Liver (tissue), 9 donors: ENCODE measurements around the gene PDLIM4. TPM values are rescaled to one million over a fixed set of nuclear protein-coding genes. Genes with fewer than 3 reads are reported as not detected.

Experiments
- DNase-seq: peaks from one replicate; pipeline ENCODE4 v3.0.0-alpha.2; 2017; ENCODE audit warnings: low spot score
- H3K27ac ChIP-seq, 2 donors: one replicate each; pipeline ENCODE4 v1.7.0; 2013; ENCODE audit warnings: inconsistent platforms in 2 of 2, low read length in 2 of 2, control low read depth in 1 of 2, low read depth in 1 of 2, mild to moderate bottlenecking in 1 of 2
- H3K27me3 ChIP-seq, 4 donors: one replicate each; pipeline versions ENCODE4 v1.6.1 to v1.7.0; 2013; ENCODE audit warnings: low read length in 3 of 4, inconsistent platforms in 1 of 4, mild to moderate bottlenecking in 1 of 4, moderate library complexity in 1 of 4; ENCODE audit not compliant: control insufficient read depth in 4 of 4, insufficient read depth in 4 of 4
- H3K36me3 ChIP-seq, 4 donors: one replicate each; pipeline versions ENCODE4 v1.6.1 to v1.7.0; 2013; ENCODE audit warnings: low read length in 3 of 4, mild to moderate bottlenecking in 3 of 4, low read depth in 1 of 4, moderate library complexity in 1 of 4; ENCODE audit not compliant: control insufficient read depth in 4 of 4, insufficient read depth in 3 of 4
- H3K4me1 ChIP-seq, 4 donors: one replicate each; pipeline versions ENCODE4 v1.6.1 to v1.7.0; 2013; ENCODE audit warnings: low read length in 3 of 4, mild to moderate bottlenecking in 3 of 4, moderate library complexity in 1 of 4; ENCODE audit not compliant: control insufficient read depth in 4 of 4, insufficient read depth in 4 of 4
- H3K4me3 ChIP-seq, 3 donors: one replicate each; pipeline versions ENCODE4 v1.6.1 to v1.7.0; 2013; ENCODE audit warnings: low read length in 3 of 3, control low read depth in 1 of 3, low read depth in 1 of 3, mild to moderate bottlenecking in 1 of 3
- H3K9ac ChIP-seq, 2 donors: one replicate each; pipeline ENCODE4 v1.7.0; 2013; ENCODE audit warnings: low read length in 2 of 2, mild to moderate bottlenecking in 2 of 2, moderate library complexity in 2 of 2, control low read depth in 1 of 2, low read depth in 1 of 2
- H3K9me3 ChIP-seq, 4 donors: one replicate each; pipeline versions ENCODE4 v1.6.1 to v1.7.0; 2013; ENCODE audit warnings: low read length in 3 of 4; ENCODE audit not compliant: control insufficient read depth in 4 of 4
- EGR1 ChIP-seq, 2 donors: IDR thresholded peaks; 2 replicates each; pipeline ENCODE4 v1.6.1; 2016 to 2018; ENCODE audit warnings: antibody characterized with exemption in 2 of 2, low read depth in 2 of 2
- FOXA1 ChIP-seq: IDR thresholded peaks from 2 replicates; pipeline ENCODE4 v1.6.1; 2016; ENCODE audit warnings: antibody characterized with exemption
- FOXA2 ChIP-seq: IDR thresholded peaks from 2 replicates; pipeline ENCODE4 v1.6.1; 2016; ENCODE audit warnings: antibody characterized with exemption
- GABPA ChIP-seq, 2 donors: IDR thresholded peaks in 1 of 2; conservative IDR thresholded peaks in 1 of 2; 2 replicates each; pipeline ENCODE4 v1.6.1; 2016; ENCODE audit warnings: antibody characterized with exemption in 2 of 2, mild to moderate bottlenecking in 1 of 2, moderate library complexity in 1 of 2
- HNF4A ChIP-seq, 2 donors: conservative IDR thresholded peaks; 2 replicates each; pipeline ENCODE4 v1.6.1; 2016; ENCODE audit warnings: antibody characterized with exemption in 2 of 2, mild to moderate bottlenecking in 2 of 2
- HNF4G ChIP-seq: IDR thresholded peaks from 2 replicates; pipeline ENCODE4 v1.6.1; 2016; ENCODE audit warnings: antibody characterized with exemption
- NR2F2 ChIP-seq: IDR thresholded peaks from 2 replicates; pipeline ENCODE4 v1.6.1; 2016; ENCODE audit warnings: antibody characterized with exemption
- RAD21 ChIP-seq, 2 donors: IDR thresholded peaks; 2 replicates each; pipeline ENCODE4 v1.6.1; 2016; ENCODE audit warnings: antibody characterized with exemption in 2 of 2, mild to moderate bottlenecking in 2 of 2
- RXRA ChIP-seq, 2 donors: IDR thresholded peaks; 2 replicates each; pipeline ENCODE4 v1.6.1; 2017 to 2018; ENCODE audit warnings: antibody characterized with exemption in 2 of 2, mild to moderate bottlenecking in 1 of 2
- SP1 ChIP-seq: IDR thresholded peaks from 2 replicates; pipeline ENCODE4 v1.6.1; 2018; ENCODE audit warnings: antibody characterized with exemption, mild to moderate bottlenecking
- TAF1 ChIP-seq: conservative IDR thresholded peaks from 2 replicates; pipeline ENCODE4 v1.6.1; 2016; ENCODE audit warnings: antibody characterized with exemption, mild to moderate bottlenecking
- YY1 ChIP-seq: IDR thresholded peaks from 2 replicates; pipeline ENCODE4 v1.6.1; 2016; ENCODE audit warnings: antibody characterized with exemption, mild to moderate bottlenecking
- ZBTB33 ChIP-seq: IDR thresholded peaks from 2 replicates; pipeline ENCODE4 v1.6.1; 2016; ENCODE audit warnings: antibody characterized with exemption
- WGBS: extraction: QIAGEN DNeasy Blood & Tissue Kit; methylation state at CpG from one replicate; pipeline ENCODE4 v1.1.7; 2013; 5-methylcytosine and 5-hydroxymethylcytosine counted together
- polyA plus RNA-seq, 2 donors: library from polyadenylated mRNA; stranded (reverse) in 1 of 2; unstranded in 1 of 2; fragments of 200-250 nt in 1 of 2; fragments of >200 nt in 1 of 2; fragmentation: Nextera tagmentation in 1 of 2; extraction: Ambion mirVana in 1 of 2; gene quantifications; one replicate each; pipeline versions ENCODE4 v1.2.1 to v1.2.3, GENCODE V29; 2013 to 2015
- total RNA-seq, 2 donors: library from RNA; depleted of rRNA; stranded (reverse); fragments of >200 nt; gene quantifications; one replicate each; pipeline ENCODE4 v1.2.3, GENCODE V29; 2014
- TF ChIP-seq, protein P1 (sequence below): fragments of 150-350 bp; IDR thresholded peaks from 2 replicates; pipeline ENCODE4 v1.5.1; 2017; ENCODE audit warnings: improper control_type of control experiment, low read depth, low read length; ENCODE audit not compliant: missing input control
- TF ChIP-seq, protein P2 (sequence below): IDR thresholded peaks from 2 replicates; pipeline ENCODE4 v1.6.1; 2016; ENCODE audit warnings: antibody characterized with exemption
- TF ChIP-seq, protein P3 (sequence below): IDR thresholded peaks from 2 replicates; pipeline ENCODE4 v1.6.1; 2016; ENCODE audit warnings: antibody characterized with exemption, mild to moderate bottlenecking
- TF ChIP-seq, protein P4 (sequence below): IDR thresholded peaks from 2 replicates; pipeline ENCODE4 v1.6.1; 2016; ENCODE audit warnings: antibody characterized with exemption
- donor health status: healthy.
- donor health status: healthy.
- donor health status: healthy.
- donor health status: healthy.
- donor health status: healthy.

PDLIM4 gene
- total and polyA plus RNA-seq, 4 donors, result 0.25 to 0.93 (median 0.65) TPM

GRCh38 chr5:132268769-132269551 lies 11.5 kb downstream of the PDLIM4 start:
- TF ChIP-seq RXRA (IDR thresholded peaks at IDR 0.05) (no peak), HNF4A (conservative IDR thresholded peaks at IDR 0.05) (no peak), FOXA1 (no peak), GABPA (IDR thresholded peaks at IDR 0.05 in 1 of 2, conservative IDR thresholded peaks at IDR 0.05 in 1 of 2) (no peak), HNF4G (no peak), FOXA2 (no peak), RAD21 (IDR thresholded peaks at IDR 0.05) (no peak)
- TF ChIP-seq, protein P1, sequence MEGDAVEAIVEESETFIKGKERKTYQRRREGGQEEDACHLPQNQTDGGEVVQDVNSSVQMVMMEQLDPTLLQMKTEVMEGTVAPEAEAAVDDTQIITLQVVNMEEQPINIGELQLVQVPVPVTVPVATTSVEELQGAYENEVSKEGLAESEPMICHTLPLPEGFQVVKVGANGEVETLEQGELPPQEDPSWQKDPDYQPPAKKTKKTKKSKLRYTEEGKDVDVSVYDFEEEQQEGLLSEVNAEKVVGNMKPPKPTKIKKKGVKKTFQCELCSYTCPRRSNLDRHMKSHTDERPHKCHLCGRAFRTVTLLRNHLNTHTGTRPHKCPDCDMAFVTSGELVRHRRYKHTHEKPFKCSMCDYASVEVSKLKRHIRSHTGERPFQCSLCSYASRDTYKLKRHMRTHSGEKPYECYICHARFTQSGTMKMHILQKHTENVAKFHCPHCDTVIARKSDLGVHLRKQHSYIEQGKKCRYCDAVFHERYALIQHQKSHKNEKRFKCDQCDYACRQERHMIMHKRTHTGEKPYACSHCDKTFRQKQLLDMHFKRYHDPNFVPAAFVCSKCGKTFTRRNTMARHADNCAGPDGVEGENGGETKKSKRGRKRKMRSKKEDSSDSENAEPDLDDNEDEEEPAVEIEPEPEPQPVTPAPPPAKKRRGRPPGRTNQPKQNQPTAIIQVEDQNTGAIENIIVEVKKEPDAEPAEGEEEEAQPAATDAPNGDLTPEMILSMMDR, result no peak
- TF ChIP-seq, protein P2, sequence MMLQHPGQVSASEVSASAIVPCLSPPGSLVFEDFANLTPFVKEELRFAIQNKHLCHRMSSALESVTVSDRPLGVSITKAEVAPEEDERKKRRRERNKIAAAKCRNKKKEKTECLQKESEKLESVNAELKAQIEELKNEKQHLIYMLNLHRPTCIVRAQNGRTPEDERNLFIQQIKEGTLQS, result no peak
- Histone ChIP-seq H3K27me3 (no peaks in the 10 kb centered on the region), H3K27ac (no peak overlapping the region), H3K9me3 (no peaks in the 10 kb centered on the region), H3K36me3 (no peaks in the 10 kb centered on the region), H3K9ac (no peak overlapping the region), H3K4me1 (peaks cover 0 to 11% (median 0%) of the 10 kb centered on the region in 4 donors), H3K4me3 (no peak overlapping the region)
- DNase-seq, result peak; percentile 24
- 92% methylated on average over 8 of the region's 8 CpGs for WGBS

DNA sequence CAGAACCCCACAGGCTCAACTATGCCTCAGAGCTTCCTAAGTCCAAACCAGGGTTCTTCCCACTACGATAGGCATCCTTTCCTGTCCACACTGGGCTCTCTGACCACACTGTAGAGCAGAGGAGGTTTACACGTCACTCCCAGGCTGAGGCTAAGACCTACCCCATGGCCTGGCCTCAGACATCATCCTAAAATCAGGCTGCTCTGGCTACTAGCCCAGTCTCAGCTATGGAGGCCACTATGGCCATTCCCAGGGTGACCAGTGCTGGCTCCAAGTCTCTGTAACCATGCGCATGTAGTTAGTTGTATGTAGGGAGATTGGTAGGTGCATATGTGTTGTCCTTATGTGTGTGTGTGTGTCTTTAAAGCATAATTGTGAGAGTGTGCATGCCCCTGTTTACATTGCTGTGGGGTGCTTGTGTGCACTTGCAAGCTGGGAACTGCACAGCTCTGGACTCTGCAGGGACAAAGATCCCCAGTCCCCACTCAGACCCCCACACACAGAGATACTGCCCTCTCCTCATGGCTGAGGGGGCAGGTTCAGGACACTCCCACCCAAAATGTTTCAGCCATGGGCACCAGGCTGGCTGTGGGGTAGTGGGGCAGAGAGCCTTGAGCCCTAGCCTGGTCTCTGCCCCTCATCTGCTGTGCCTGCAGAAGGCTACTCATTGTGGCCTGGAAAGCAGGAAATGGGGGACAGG lies 12.3 kb downstream of the PDLIM4 start:
- no peak overlapping the region for H3K27ac ChIP-seq
- no peak overlapping the region for H3K4me3 ChIP-seq
- no peak for TF ChIP-seq YY1
- no peak for TF ChIP-seq TAF1
- TF ChIP-seq FOXA2, result no peak
- no peak for TF ChIP-seq SP1
- TF ChIP-seq NR2F2, result no peak
- TF ChIP-seq, protein P3, sequence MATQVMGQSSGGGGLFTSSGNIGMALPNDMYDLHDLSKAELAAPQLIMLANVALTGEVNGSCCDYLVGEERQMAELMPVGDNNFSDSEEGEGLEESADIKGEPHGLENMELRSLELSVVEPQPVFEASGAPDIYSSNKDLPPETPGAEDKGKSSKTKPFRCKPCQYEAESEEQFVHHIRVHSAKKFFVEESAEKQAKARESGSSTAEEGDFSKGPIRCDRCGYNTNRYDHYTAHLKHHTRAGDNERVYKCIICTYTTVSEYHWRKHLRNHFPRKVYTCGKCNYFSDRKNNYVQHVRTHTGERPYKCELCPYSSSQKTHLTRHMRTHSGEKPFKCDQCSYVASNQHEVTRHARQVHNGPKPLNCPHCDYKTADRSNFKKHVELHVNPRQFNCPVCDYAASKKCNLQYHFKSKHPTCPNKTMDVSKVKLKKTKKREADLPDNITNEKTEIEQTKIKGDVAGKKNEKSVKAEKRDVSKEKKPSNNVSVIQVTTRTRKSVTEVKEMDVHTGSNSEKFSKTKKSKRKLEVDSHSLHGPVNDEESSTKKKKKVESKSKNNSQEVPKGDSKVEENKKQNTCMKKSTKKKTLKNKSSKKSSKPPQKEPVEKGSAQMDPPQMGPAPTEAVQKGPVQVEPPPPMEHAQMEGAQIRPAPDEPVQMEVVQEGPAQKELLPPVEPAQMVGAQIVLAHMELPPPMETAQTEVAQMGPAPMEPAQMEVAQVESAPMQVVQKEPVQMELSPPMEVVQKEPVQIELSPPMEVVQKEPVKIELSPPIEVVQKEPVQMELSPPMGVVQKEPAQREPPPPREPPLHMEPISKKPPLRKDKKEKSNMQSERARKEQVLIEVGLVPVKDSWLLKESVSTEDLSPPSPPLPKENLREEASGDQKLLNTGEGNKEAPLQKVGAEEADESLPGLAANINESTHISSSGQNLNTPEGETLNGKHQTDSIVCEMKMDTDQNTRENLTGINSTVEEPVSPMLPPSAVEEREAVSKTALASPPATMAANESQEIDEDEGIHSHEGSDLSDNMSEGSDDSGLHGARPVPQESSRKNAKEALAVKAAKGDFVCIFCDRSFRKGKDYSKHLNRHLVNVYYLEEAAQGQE, result no peak
- TF ChIP-seq GABPA (IDR thresholded peaks at IDR 0.05 in 1 of 2, conservative IDR thresholded peaks at IDR 0.05 in 1 of 2), result no peak
- TF ChIP-seq, protein P1, result no peak
- TF ChIP-seq EGR1 (IDR thresholded peaks at IDR 0.05; ENCODE audit: low read depth in 2 of 2), result no peak
- TF ChIP-seq, protein P4, sequence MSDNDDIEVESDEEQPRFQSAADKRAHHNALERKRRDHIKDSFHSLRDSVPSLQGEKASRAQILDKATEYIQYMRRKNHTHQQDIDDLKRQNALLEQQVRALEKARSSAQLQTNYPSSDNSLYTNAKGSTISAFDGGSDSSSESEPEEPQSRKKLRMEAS, result no peak
- TF ChIP-seq, protein P2, result no peak
- TF ChIP-seq FOXA1, result no peak
- TF ChIP-seq ZBTB33, result no peak
- peak; percentile 31 for DNase-seq
- H3K4me1 ChIP-seq, result peaks cover 0 to 11% (median 0%) of the 10 kb centered on the region in 4 donors
- H3K9me3 ChIP-seq, result no peaks in the 10 kb centered on the region
- no peak overlapping the region for H3K9ac ChIP-seq
- no peaks in the 10 kb centered on the region for H3K36me3 ChIP-seq
- H3K27me3 ChIP-seq, result no peaks in the 10 kb centered on the region
- WGBS, result 92% methylated on average over 3 of the region's 3 CpGs
